Vagina (tissue), 1 donor: ENCODE data around the gene ZNF630. TPM values are rescaled to one million over a fixed set of nuclear protein-coding genes. Genes with fewer than 3 reads are reported as not detected.

Source experiments
- total RNA-seq: library from RNA; depleted of rRNA; stranded (reverse); fragments of >200 nt; gene quantifications from one replicate; pipeline ENCODE4 v1.2.3, GENCODE V29; 2016

ZNF630 gene
- total RNA-seq, 1 donor from 2014 or later = 4.7 TPM

Other genes with a start within 250 kb of the ZNF630 start
- 6.9 TPM for gene ZNF81, start 234.7 kb downstream of the ZNF630 start, total RNA-seq
- gene ZNF182, start 67.7 kb downstream of the ZNF630 start, total RNA-seq = 4.2 TPM
- not detected for gene SPACA5, start 64.7 kb downstream of the ZNF630 start, total RNA-seq
- gene SPACA5B, start 59.0 kb upstream of the ZNF630 start, total RNA-seq = not detected
- not detected for gene SSX5, start 125.2 kb upstream of the ZNF630 start, total RNA-seq
- not detected for gene SSX1, start 183.8 kb upstream of the ZNF630 start, total RNA-seq